AG04449 (cell line): ENCODE measurements around the gene KRT2.

ENCODE experiments used
- CTCF ChIA-PET: fragments of 350-600 bp; formaldehyde crosslinking; extraction: SDS; loops from one replicate; lab custom pipeline; 2021; ENCODE audit warnings: antibody characterized with exemption; lab: Yijun Ruan, JAX
- POLR2A ChIA-PET: fragments of 400-600, 350-600 bp; formaldehyde crosslinking; extraction: SDS; loops from one replicate; lab custom pipeline; 2020; ENCODE audit warnings: antibody characterized with exemption, inconsistent platforms; lab: Yijun Ruan, JAX
- DNase-seq: peaks from one replicate; pipeline ENCODE4 v3.0.0-alpha.2; 2010; ENCODE audit warnings: low read depth, low spot score
- H3K4me3 ChIP-seq: 2 replicates; pipeline ENCODE4 v1.5.1; 2011; ENCODE audit warnings: low read depth, mild to moderate bottlenecking, control low read depth, low read length
- TF ChIP-seq, protein P1 (sequence below): IDR thresholded peaks from one replicate; pipeline ENCODE4 v1.5.1; 2011; ENCODE audit warnings: mild to moderate bottlenecking, moderate library complexity, low read length, control low read depth, inconsistent platforms; ENCODE audit not compliant: insufficient read depth; ENCODE audit errors: missing control alignments

Gene KRT2

GRCh38 chr12:52603314-52603713, 48.7 kb downstream of the KRT2 start:
- no peak for DNase-seq
- TF ChIP-seq, protein P1, sequence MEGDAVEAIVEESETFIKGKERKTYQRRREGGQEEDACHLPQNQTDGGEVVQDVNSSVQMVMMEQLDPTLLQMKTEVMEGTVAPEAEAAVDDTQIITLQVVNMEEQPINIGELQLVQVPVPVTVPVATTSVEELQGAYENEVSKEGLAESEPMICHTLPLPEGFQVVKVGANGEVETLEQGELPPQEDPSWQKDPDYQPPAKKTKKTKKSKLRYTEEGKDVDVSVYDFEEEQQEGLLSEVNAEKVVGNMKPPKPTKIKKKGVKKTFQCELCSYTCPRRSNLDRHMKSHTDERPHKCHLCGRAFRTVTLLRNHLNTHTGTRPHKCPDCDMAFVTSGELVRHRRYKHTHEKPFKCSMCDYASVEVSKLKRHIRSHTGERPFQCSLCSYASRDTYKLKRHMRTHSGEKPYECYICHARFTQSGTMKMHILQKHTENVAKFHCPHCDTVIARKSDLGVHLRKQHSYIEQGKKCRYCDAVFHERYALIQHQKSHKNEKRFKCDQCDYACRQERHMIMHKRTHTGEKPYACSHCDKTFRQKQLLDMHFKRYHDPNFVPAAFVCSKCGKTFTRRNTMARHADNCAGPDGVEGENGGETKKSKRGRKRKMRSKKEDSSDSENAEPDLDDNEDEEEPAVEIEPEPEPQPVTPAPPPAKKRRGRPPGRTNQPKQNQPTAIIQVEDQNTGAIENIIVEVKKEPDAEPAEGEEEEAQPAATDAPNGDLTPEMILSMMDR: no peak
- POLR2A ChIA-PET: no interaction called here
- no peak overlapping the region for H3K4me3 ChIP-seq
- CTCF ChIA-PET: no interaction called here

- TF ChIP-seq, protein P1: no peak
- ChIA-PET POLR2A (no interaction called here), CTCF (no interaction called here)
- no peak overlapping the region for H3K4me3 ChIP-seq
- no peak for DNase-seq
Measured at GRCh38 chr12:52602552-52602951, 49.5 kb downstream of the KRT2 start.

DNA sequence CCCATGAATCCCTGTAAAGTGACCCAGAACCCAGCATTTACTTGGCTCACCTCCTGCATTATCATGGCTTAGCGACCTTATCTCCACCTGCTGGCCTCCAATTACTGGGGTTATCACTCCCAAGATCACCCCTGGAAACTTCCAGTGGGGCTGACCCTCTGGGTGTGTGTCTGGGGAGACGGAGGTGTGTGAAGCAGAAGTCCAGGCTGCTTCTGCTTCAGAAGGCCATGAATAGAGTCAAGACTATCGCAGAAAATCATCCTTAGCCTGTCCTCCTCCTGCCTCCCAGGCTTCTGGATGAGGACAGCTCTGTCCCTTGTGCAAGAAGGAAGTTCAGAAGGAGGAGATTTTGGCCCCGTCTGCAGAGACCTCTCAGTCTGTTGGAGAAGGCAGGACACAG, 50.3 kb downstream of the KRT2 start:
- POLR2A ChIA-PET: no interaction called here
- CTCF ChIA-PET: no interaction called here
- H3K4me3 ChIP-seq: no peak overlapping the region
- DNase-seq: no peak
- TF ChIP-seq, protein P1: no peak

- DNase-seq: no peak
- POLR2A ChIA-PET: no interaction called here
- H3K4me3 ChIP-seq: no peak within 1 kb of the TSS
Measured at GRCh38 chr12:52600941-52601481, 51.0 kb downstream of the KRT2 start, which contains the start of gene KRT72. KRT72 (minus strand) TSS chr12:52601463; CDS start chr12:52601452, 11 bp downstream.

DNA sequence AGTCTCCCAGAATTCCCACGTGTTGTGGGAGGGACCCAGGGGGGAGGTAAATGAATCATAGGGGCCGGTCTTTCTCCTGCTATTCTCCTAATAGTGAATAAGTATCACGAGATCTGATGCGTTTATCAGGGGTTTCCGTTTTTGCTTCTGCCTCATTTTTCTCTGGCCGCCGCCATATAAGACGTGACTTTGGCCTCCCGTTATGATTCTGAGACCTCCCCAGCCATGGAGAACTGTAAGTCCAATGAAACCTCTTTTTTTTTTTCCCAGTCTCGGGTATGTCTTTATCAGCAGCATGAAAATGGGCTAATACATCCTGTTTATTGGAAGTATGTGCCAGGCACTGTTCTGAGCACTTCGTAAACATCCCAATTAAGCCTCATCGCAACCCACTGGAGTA, 51.5 kb downstream of the KRT2 start:
- CTCF ChIA-PET: no interaction called here
- H3K4me3 ChIP-seq: no peak overlapping the region
- TF ChIP-seq, protein P1: no peak
- POLR2A ChIA-PET: no interaction called here
- DNase-seq: no peak

More at GRCh38 chr12:52600941-52601481, 51.0 kb downstream of the KRT2 start, which contains the start of gene KRT72:
- TF ChIP-seq, protein P1: no peak
- CTCF ChIA-PET: no interaction called here

DNA sequence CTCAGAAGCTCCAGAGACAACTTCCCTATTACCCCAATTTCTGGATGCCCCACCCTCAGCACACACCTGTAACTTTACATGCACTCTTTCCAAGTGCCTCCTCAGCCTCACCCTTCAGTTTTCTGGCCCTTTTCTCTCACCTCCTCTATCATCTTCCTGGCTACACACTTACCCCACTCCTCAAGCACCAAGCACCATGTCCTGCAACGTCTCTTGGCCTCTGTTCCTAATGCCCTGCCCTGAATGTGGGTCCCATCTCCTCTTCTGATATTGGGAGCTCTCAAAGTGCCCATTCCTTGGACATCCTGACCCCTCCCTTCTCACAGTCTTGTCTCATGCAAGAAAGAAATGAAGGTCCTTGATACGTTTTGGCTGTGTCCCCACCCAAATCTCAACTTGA, 51.9 kb downstream of the KRT2 start:
- TF ChIP-seq, protein P1: no peak
- no peak for DNase-seq
- ChIA-PET CTCF (interaction anchor here (0.8 kb wide), 1 partner anchor 265 kb away, joined by 3 read pairs; no protein-coding TSS in a partner anchor), POLR2A (no interaction called here)
- H3K4me3 ChIP-seq: no peak overlapping the region
